ENCODE measurements around the gene ASGR1.

GRCh38 chr17:7207120-7208001 is 28.2 kb upstream of the ASGR1 start:
- no peak for TF ChIP-seq EZH2 (IDR thresholded peaks at IDR 0.05; ENCODE audit: borderline replicate concordance, low read depth, low read length, poor library complexity, severe bottlenecking)
- TF ChIP-seq CTCF (conservative IDR thresholded peaks at IDR 0.05; ENCODE audit: low read depth, low read length), result no peak

All from A673 (cell line).